ENCODE results near the gene SBF2.

The SBF2 gene

GRCh38 chr11:9827708-9828107 lies 466.3 kb downstream of the SBF2 start:
- DNase-seq (ENCODE audit: insufficient read length, low spot score) (no peak), FAIRE-seq (no peak)
- TF ChIP-seq POLR2A (IDR thresholded peaks at IDR 0.05; ENCODE audit: low read depth, low read length), result no peak

GRCh38 chr11:9826390-9826789 lies 467.6 kb downstream of the SBF2 start:
- DNase-seq (ENCODE audit: insufficient read length, low spot score) (no peak), FAIRE-seq (no peak)
- TF ChIP-seq POLR2A (IDR thresholded peaks at IDR 0.05; ENCODE audit: low read depth, low read length), result no peak

- TF ChIP-seq POLR2A (IDR thresholded peaks at IDR 0.05; ENCODE audit: low read depth, low read length), result no peak
- no peak for DNase-seq (ENCODE audit: insufficient read length, low spot score)
- FAIRE-seq, result no peak
Measured at GRCh38 chr11:9825895-9826294, 468.1 kb downstream of the SBF2 start.

- DNase-seq (ENCODE audit: insufficient read length, low spot score) (no peak), FAIRE-seq (no peak)
- TF ChIP-seq POLR2A (IDR thresholded peaks at IDR 0.05; ENCODE audit: low read depth, low read length), result no peak
Measured at GRCh38 chr11:9825315-9825714, 468.7 kb downstream of the SBF2 start.

- DNase-seq (ENCODE audit: insufficient read length, low spot score), result no peak
- no peak for TF ChIP-seq POLR2A (IDR thresholded peaks at IDR 0.05; ENCODE audit: low read depth, low read length)
- peak; percentile 15 for FAIRE-seq
Measured at GRCh38 chr11:9823887-9824385, 470.1 kb downstream of the SBF2 start.

- no peak for FAIRE-seq
- no peak for TF ChIP-seq POLR2A (IDR thresholded peaks at IDR 0.05; ENCODE audit: low read depth, low read length)
- no peak for DNase-seq (ENCODE audit: insufficient read length, low spot score)
Measured at GRCh38 chr11:9823439-9823838, 470.6 kb downstream of the SBF2 start.

GRCh38 chr11:9821008-9821752 lies 472.8 kb downstream of the SBF2 start:
- peak; percentile 20 for FAIRE-seq
- no peak for DNase-seq (ENCODE audit: insufficient read length, low spot score)

GRCh38 chr11:9820260-9820659 lies 473.8 kb downstream of the SBF2 start:
- TF ChIP-seq POLR2A (IDR thresholded peaks at IDR 0.05; ENCODE audit: low read depth, low read length), result no peak
- no peak for DNase-seq (ENCODE audit: insufficient read length, low spot score)
- FAIRE-seq, result peak; percentile 23

More at GRCh38 chr11:9821008-9821752, 472.8 kb downstream of the SBF2 start:
- TF ChIP-seq POLR2A (IDR thresholded peaks at IDR 0.05; ENCODE audit: low read depth, low read length), result no peak

- FAIRE-seq, result no peak
- no peak for TF ChIP-seq POLR2A (IDR thresholded peaks at IDR 0.05; ENCODE audit: low read depth, low read length)
- no peak for DNase-seq (ENCODE audit: insufficient read length, low spot score)
Measured at GRCh38 chr11:9817191-9817590, 476.8 kb downstream of the SBF2 start.

- peak; percentile 100 for FAIRE-seq
- peak; percentile 84 for DNase-seq (ENCODE audit: insufficient read length, low spot score)
Measured at GRCh38 chr11:9815486-9816136, 478.4 kb downstream of the SBF2 start.

GRCh38 chr11:9814108-9814507 lies 479.9 kb downstream of the SBF2 start:
- FAIRE-seq (no peak), DNase-seq (ENCODE audit: insufficient read length, low spot score) (no peak)
- TF ChIP-seq POLR2A (IDR thresholded peaks at IDR 0.05; ENCODE audit: low read depth, low read length), result no peak

More at GRCh38 chr11:9815486-9816136, 478.4 kb downstream of the SBF2 start:
- TF ChIP-seq POLR2A (IDR thresholded peaks at IDR 0.05; ENCODE audit: low read depth, low read length), result no peak

- FAIRE-seq (no peak), DNase-seq (ENCODE audit: insufficient read length, low spot score) (no peak)
- no peak for TF ChIP-seq POLR2A (IDR thresholded peaks at IDR 0.05; ENCODE audit: low read depth, low read length)
Measured at GRCh38 chr11:9808943-9809342, 485.1 kb downstream of the SBF2 start.

- DNase-seq (ENCODE audit: insufficient read length, low spot score) (no peak), FAIRE-seq (peak; percentile 11)
- TF ChIP-seq POLR2A (IDR thresholded peaks at IDR 0.05; ENCODE audit: low read depth, low read length), result no peak
Measured at GRCh38 chr11:9806946-9807687, 486.9 kb downstream of the SBF2 start.

- FAIRE-seq, result no peak
- no peak for DNase-seq (ENCODE audit: insufficient read length, low spot score)
- no peak for TF ChIP-seq POLR2A (IDR thresholded peaks at IDR 0.05; ENCODE audit: low read depth, low read length)
Measured at GRCh38 chr11:9804419-9804902, 489.6 kb downstream of the SBF2 start.

All from H54 (cell line).